Cerebellar nuclear complex (tissue), 1 donor: ENCODE measurements around the gene CARNS1.

Experiments used
- DNase-seq, 2 experiments: peaks; one replicate each; lab custom pipeline; 2025; lab: John Stamatoyannopoulos, UW

CARNS1 gene

GRCh38 chr11:67376063-67376820 is 39.2 kb upstream of the CARNS1 start:
- DNase-seq: no peak

- no peak for DNase-seq
Measured at GRCh38 chr11:67376873-67377808, 38.3 kb upstream of the CARNS1 start.

GRCh38 chr11:67378544-67378943 is 36.9 kb upstream of the CARNS1 start:
- DNase-seq: no peak

- no peak for DNase-seq
Measured at GRCh38 chr11:67379061-67380058, 36.1 kb upstream of the CARNS1 start.

- no peak for DNase-seq
Measured at GRCh38 chr11:67381244-67381972, 34.1 kb upstream of the CARNS1 start.

- peak; percentile 22 to 26 for DNase-seq
Measured at GRCh38 chr11:67382276-67383136, 33.0 kb upstream of the CARNS1 start.

GRCh38 chr11:67384851-67385366 is 30.6 kb upstream of the CARNS1 start:
- no peak for DNase-seq

- DNase-seq: no peak
Measured at GRCh38 chr11:67387069-67387468, 28.4 kb upstream of the CARNS1 start.

- no peak for DNase-seq
Measured at GRCh38 chr11:67387518-67387917, 28.0 kb upstream of the CARNS1 start.

GRCh38 chr11:67389477-67389876 is 26.0 kb upstream of the CARNS1 start:
- DNase-seq: no peak

GRCh38 chr11:67390947-67391303 is 24.6 kb upstream of the CARNS1 start:
- DNase-seq: no peak

GRCh38 chr11:67391304-67392182 is 23.9 kb upstream of the CARNS1 start, which contains the start of gene RAD9A:
Gene RAD9A (plus strand): TSS chr11:67391986. CDS start chr11:67392045, 59 bp downstream.
- peak; percentile 16 to 52 for DNase-seq

- DNase-seq: no peak
Measured at GRCh38 chr11:67392183-67392715, 23.2 kb upstream of the CARNS1 start.

- DNase-seq: no peak
Measured at GRCh38 chr11:67393437-67393836, 22.0 kb upstream of the CARNS1 start.

- DNase-seq: no peak
Measured at GRCh38 chr11:67393990-67394389, 21.5 kb upstream of the CARNS1 start.

GRCh38 chr11:67395555-67396258 is 19.8 kb upstream of the CARNS1 start:
- no peak for DNase-seq

- DNase-seq: no peak
Measured at GRCh38 chr11:67396259-67396581, 19.3 kb upstream of the CARNS1 start.
